LNCaP clone FGC (cell line): ENCODE results near the gene HSFX1.
"Not testable (repeated sequence)": the region's sequence is repeated elsewhere in the genome, so short reads cannot be mapped to it uniquely, and the experiment has no call there.

Source experiments
- DNase-seq: peaks from one replicate; pipeline ENCODE4 v3.0.0-alpha.2; 2011; ENCODE audit warnings: low read depth
- H3K4me3 ChIP-seq: 2 replicates; pipeline ENCODE4 v1.5.1; 2011; ENCODE audit warnings: mild to moderate bottlenecking, low read depth, low read length, control low read depth
- CTCF ChIP-seq: IDR thresholded peaks from 2 replicates; pipeline ENCODE4 v1.5.1; 2012; ENCODE audit warnings: mild to moderate bottlenecking; ENCODE audit not compliant: control insufficient read depth, insufficient read depth; ENCODE audit errors: extremely low read depth

The HSFX1 gene

GRCh38 chrX:149773768-149774167, at the start of gene HSFX1:
HSFX1 (plus strand) TSS chrX:149774068; CDS start chrX:149774682, 614 bp downstream.
- DNase-seq, H3K4me3 ChIP-seq: not testable (repeated sequence)

- DNase-seq = not testable (repeated sequence)
These were observed 46.6 kb upstream of the HSFX1 start for GRCh38 chrX:149727308-149727707.

GRCh38 chrX:149742269-149742668, 31.6 kb upstream of the HSFX1 start:
- not testable (repeated sequence) for DNase-seq, H3K4me3 ChIP-seq

More at GRCh38 chrX:149727308-149727707, 46.6 kb upstream of the HSFX1 start:
- not testable (repeated sequence) for H3K4me3 ChIP-seq

- DNase-seq, H3K4me3 ChIP-seq: not testable (repeated sequence)
These were observed 27.4 kb upstream of the HSFX1 start for GRCh38 chrX:149746390-149747007.

GRCh38 chrX:149757206-149758067, 16.4 kb upstream of the HSFX1 start:
- TF ChIP-seq CTCF = no peak
- no peak for DNase-seq
- H3K4me3 ChIP-seq = no peak overlapping the region

GRCh38 chrX:149758068-149758714, 15.7 kb upstream of the HSFX1 start:
- no peak overlapping the region for H3K4me3 ChIP-seq
- no peak for DNase-seq
- no peak for TF ChIP-seq CTCF

- H3K4me3 ChIP-seq, DNase-seq: not testable (repeated sequence)
These were observed 15.2 kb upstream of the HSFX1 start for GRCh38 chrX:149758715-149759078.

GRCh38 chrX:149759824-149760223, 14.0 kb upstream of the HSFX1 start:
- no peak for DNase-seq
- no peak overlapping the region for H3K4me3 ChIP-seq
- TF ChIP-seq CTCF = no peak

GRCh38 chrX:149760965-149761364, 12.9 kb upstream of the HSFX1 start:
- no peak for DNase-seq
- TF ChIP-seq CTCF = no peak
- no peak overlapping the region for H3K4me3 ChIP-seq

GRCh38 chrX:149761858-149762674, 11.8 kb upstream of the HSFX1 start:
- not testable (repeated sequence) for DNase-seq, H3K4me3 ChIP-seq
